ENCODE results near the gene DUS2.
"Not testable (repeated sequence)": the region's sequence is repeated elsewhere in the genome, so short reads cannot be mapped to it uniquely, and the experiment has no call there.

DUS2 gene

GRCh38 chr16:67990018-67990386 is 33.1 kb upstream of the DUS2 start:
- FAIRE-seq (no peak), DNase-seq (ENCODE audit: insufficient read length, low spot score) (no peak)
- no peak for TF ChIP-seq POLR2A (IDR thresholded peaks at IDR 0.05; ENCODE audit: low read depth, low read length)

GRCh38 chr16:67992661-67993206 is 30.4 kb upstream of the DUS2 start:
- no peak for TF ChIP-seq POLR2A (IDR thresholded peaks at IDR 0.05; ENCODE audit: low read depth, low read length)
- DNase-seq (ENCODE audit: insufficient read length, low spot score), result no peak
- no peak for FAIRE-seq

DNA sequence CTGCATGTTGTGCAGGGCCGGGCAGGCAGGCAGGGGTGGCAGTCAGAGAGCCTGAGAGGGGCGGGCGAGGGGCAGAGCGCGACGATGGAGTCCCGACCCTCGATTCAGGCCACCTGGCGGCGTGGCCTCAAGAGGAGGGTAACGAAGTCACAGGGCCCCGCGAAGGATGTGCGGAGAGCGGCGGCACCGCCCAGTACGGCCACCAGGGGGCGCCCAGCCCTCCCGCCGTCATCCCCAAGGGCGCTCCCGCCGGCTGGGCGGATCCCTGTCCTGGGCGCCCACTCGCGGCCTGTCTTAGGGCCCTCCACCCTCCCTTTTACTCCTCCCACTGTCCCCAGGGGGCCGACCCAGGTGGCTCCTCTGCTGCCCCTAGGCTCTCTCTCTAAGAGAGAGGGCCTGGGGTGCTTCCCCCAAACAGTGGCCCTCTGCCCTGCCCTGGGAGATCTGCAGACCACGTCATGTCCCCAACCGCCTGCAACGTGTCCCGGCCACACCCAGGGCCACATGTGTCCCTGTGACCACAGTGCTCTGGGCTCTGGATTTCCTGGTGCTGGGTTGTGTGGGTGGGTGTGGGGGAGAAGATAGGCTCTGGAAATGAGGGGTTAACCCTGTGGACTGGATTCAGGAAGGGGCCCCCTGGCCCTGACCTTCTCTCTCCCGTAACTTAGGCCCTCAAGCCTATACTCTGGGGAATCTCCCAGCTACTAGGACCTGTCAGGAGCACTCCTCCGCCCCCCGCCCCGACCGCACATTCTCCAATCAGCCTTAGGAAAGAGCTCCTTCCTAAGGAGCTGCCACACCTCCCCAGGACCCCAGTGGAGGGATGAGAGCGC is 29.7 kb upstream of the DUS2 start:
- TF ChIP-seq POLR2A (IDR thresholded peaks at IDR 0.05; ENCODE audit: low read depth, low read length), result no peak
- FAIRE-seq (no peak), DNase-seq (ENCODE audit: insufficient read length, low spot score) (peak; percentile 81)

GRCh38 chr16:67994040-67994408 is 29.1 kb upstream of the DUS2 start:
- DNase-seq (ENCODE audit: insufficient read length, low spot score); FAIRE-seq: not testable (repeated sequence)

DNA sequence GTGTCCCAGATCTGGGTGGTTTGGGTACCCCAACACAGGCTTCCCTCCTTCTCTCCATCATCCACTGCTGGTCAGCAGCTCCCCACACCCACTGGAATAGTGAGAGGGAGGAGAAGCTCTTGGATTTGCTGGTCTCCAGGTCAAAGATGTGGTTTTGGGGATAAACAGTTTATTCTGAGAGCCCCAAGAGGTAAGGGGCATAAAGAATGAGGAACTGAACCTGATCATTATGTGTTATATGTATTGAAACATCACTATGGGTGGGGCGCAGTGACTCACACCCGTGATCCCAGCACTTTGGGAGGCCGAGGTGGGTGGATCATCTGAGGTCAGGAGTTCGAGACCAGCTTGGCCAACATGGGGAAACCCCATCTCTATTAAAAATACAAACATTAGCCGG is 27.7 kb upstream of the DUS2 start:
- no peak for TF ChIP-seq POLR2A (IDR thresholded peaks at IDR 0.05; ENCODE audit: low read depth, low read length)
- FAIRE-seq (no peak), DNase-seq (ENCODE audit: insufficient read length, low spot score) (no peak)

DNA sequence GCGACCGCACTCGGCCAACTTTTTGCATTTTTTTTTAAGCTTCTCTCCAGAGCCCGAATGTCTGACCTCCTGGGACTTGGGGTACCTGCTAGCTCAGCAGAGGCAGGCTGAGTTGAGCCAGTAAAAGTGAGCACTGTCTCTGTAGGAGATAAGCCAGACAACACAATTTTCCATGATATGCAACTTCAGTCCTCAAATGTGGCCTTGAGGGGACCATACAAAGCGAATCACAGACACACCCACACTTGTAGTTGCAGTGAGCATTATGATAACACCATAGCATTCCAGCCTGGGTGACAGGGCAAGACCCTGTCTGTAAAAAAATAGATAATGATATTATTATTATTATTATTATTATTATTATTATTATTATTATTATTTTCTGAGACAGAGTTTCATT is 26.4 kb upstream of the DUS2 start:
- DNase-seq (ENCODE audit: insufficient read length, low spot score) (no peak), FAIRE-seq (no peak)
- TF ChIP-seq POLR2A (IDR thresholded peaks at IDR 0.05; ENCODE audit: low read depth, low read length), result no peak

DNA sequence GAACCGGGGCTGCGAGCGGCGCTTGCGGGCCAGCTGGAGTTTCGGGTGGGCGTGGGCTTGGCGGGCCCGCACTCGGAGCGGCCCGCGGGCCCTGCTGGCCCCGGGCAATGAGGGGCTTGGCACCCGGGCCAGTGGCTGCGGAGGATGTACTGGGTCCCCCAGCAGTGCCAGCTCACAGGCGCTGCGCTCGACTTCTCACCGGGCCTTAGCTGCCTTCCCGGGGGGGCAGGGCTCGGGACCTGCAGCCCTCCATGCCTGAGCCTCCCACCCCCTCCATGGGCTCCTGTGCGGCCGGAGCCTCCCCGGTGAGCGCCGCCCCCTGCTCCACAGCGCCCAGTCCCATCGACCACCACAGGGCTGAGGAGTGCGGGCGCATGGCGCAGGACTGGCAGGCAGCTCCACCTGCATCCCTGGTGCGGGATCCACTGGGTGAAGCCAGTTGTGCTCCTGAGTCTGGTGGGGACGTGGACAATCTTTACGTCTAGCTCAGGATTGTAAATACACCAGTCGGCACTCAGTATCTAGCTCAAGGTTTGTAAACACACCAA is 24.8 kb upstream of the DUS2 start:
- not testable (repeated sequence) for DNase-seq (ENCODE audit: insufficient read length, low spot score)

GRCh38 chr16:67998779-67999688 is 24.1 kb upstream of the DUS2 start, which contains the start of gene DPEP2:
Gene DPEP2 (minus strand): TSS chr16:67999484. CDS start chr16:67993212, 6,272 bp downstream.
- FAIRE-seq; DNase-seq (ENCODE audit: insufficient read length, low spot score): not testable (repeated sequence)

More for the DNA sequence above, 24.8 kb upstream of the DUS2 start:
- FAIRE-seq, result not testable (repeated sequence)

DNA sequence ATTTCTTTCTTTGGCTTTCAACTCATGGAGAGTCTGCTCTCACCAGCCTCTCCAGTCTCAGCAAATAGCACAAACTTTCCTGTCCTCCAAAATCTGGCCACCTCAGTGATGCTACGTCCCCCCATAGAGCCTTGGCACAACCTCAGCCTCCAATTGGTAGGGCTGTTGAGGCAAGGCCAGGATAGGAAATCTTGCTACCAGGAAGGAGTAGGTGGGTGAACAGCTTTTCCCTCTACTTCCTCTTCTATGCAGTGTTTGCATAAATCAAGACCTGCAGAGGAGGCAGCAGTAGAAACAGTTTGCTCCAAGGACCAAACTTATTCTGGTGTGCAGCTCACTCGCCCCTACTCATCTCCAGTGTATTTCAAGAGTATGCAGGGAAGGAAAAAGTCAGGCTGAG is 23.1 kb upstream of the DUS2 start:
- no peak for TF ChIP-seq POLR2A (IDR thresholded peaks at IDR 0.05; ENCODE audit: low read depth, low read length)
- DNase-seq (ENCODE audit: insufficient read length, low spot score) (no peak), FAIRE-seq (no peak)

- FAIRE-seq, result no peak
- no peak for TF ChIP-seq POLR2A (IDR thresholded peaks at IDR 0.05; ENCODE audit: low read depth, low read length)
- DNase-seq (ENCODE audit: insufficient read length, low spot score), result no peak
Observed at GRCh38 chr16:68000450-68000849, 22.6 kb upstream of the DUS2 start.

DNA sequence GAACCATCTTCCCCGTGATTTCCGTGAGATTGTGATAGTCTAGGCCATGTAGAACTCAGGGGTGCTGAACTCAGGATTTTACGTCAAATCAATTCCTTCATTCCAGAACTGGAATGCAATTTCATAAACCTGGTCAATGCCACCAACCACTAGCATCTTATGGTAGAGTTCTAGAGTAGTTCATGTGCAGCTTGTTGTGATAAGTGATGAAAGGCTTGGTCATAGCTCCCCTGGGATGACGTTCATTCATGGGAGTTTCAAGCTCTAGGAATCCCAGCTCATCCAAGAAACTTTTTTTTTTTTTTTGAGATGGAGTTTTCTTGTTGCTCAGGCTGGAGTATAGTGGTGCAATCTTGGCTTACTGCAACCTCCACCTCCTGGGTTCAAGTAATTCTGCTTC is 20.1 kb upstream of the DUS2 start:
- no peak for FAIRE-seq
- no peak for DNase-seq (ENCODE audit: insufficient read length, low spot score)
- TF ChIP-seq POLR2A (IDR thresholded peaks at IDR 0.05; ENCODE audit: low read depth, low read length), result no peak

DNA sequence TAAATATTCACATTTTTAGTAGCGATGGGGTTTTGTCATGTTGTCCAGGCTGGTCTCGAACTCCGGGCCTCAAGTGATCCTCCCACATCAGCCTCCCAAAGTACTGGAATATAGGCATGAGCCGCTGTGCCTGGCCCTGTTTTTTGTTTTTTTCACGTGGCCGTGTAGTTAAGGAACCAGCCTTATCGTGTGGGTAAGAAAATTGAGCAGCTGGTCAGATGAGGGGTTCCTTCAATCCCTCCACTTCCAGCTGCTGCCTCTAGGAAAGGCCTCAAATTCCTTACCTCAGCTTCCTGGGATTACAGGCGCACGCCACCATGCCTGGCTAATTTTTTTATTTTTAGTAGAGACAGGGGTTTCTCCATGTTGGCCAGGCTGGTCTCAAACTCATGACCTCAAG is 17.9 kb upstream of the DUS2 start:
- no peak for FAIRE-seq
- DNase-seq (ENCODE audit: insufficient read length, low spot score), result no peak
- no peak for TF ChIP-seq POLR2A (IDR thresholded peaks at IDR 0.05; ENCODE audit: low read depth, low read length)

- no peak for TF ChIP-seq POLR2A (IDR thresholded peaks at IDR 0.05; ENCODE audit: low read depth, low read length)
- DNase-seq (ENCODE audit: insufficient read length, low spot score), result no peak
- FAIRE-seq, result no peak
Observed at GRCh38 chr16:68005786-68006286, 17.2 kb upstream of the DUS2 start.

DNA sequence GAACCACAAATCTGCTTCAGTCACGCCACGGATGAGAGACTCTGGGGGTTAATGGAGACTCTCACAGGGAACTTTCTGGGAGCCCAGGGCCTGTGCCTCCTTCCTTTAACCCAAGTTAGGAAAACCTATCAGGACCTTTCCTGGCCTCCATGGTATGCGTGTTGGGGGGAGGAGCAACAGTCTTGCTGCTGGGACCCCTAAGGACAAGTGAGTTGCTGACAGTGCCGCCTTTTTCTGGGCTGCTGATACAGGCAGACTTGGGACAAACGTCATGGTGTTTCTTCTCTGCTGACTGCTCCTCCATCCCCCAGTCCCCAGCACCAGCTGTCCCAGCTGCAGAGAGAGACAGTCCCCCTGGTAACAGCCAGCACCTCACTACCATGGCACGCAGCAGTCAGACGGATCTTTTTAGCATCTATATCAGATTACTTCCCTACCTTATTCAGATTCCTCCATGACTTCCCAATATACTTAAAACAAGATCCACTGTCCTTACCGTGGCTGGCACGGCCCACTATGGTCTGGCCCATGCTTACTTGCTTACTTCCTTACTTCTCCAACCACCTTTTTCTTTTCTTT is 13.8 kb upstream of the DUS2 start:
- TF ChIP-seq POLR2A (IDR thresholded peaks at IDR 0.05; ENCODE audit: low read depth, low read length), result no peak
- FAIRE-seq (no peak), DNase-seq (ENCODE audit: insufficient read length, low spot score) (no peak)

- FAIRE-seq; DNase-seq (ENCODE audit: insufficient read length, low spot score): not testable (repeated sequence)
Observed at GRCh38 chr16:68009872-68010271, 13.2 kb upstream of the DUS2 start.
